Activated CD4-positive, alpha-beta T cell treated with anti-CD3 and anti-CD28 coated beads, Interleukin-2, amount 10 ng/mL, durations not matched to agents 24 days and 14 days (primary cell): Measurements from ENCODE around the gene COLGALT1. TPM values are rescaled to one million over a fixed set of nuclear protein-coding genes. Genes with fewer than 3 reads are reported as not detected.

Source experiments
- total RNA-seq: library from RNA; stranded (reverse); gene quantifications from 2 replicates; pipeline ENCODE4 v1.2.3, GENCODE V29; 2022

COLGALT1 gene
- total RNA-seq, 1 donor from 2014 or later = 103 TPM

Other genes with a start within 250 kb of the COLGALT1 start
- 101 and 103 TPM in 2 replicates for gene MRPL34, start 249.8 kb upstream of the COLGALT1 start, total RNA-seq
- gene DDA1, start 246.1 kb upstream of the COLGALT1 start, total RNA-seq = 37.9 and 38.2 TPM in 2 replicates
- 6.6 and 7.1 TPM in 2 replicates for gene ANO8, start 220.8 kb upstream of the COLGALT1 start, total RNA-seq
- gene GTPBP3, start 218.1 kb upstream of the COLGALT1 start, total RNA-seq = 69.9 and 70.3 TPM in 2 replicates
- not detected in 2 replicates for gene PLVAP, start 178.3 kb upstream of the COLGALT1 start, total RNA-seq
- 2.6 and 3.1 TPM in 2 replicates for gene CCDC194, start 161.5 kb upstream of the COLGALT1 start, total RNA-seq
- gene BST2, start 150.0 kb upstream of the COLGALT1 start, total RNA-seq = 151 and 153 TPM in 2 replicates
- gene MVB12A, start 135.6 kb upstream of the COLGALT1 start, total RNA-seq = 40.3 and 45.8 TPM in 2 replicates
- not detected in 2 replicates for gene TMEM221, start 107.0 kb upstream of the COLGALT1 start, total RNA-seq
- not detected in 2 replicates for gene NXNL1, start 94.7 kb upstream of the COLGALT1 start, total RNA-seq
- 1.8 and 2.5 TPM in 2 replicates for gene SLC27A1, start 85.1 kb upstream of the COLGALT1 start, total RNA-seq
- 64.8 and 73.7 TPM in 2 replicates for gene PGLS, start 44.0 kb upstream of the COLGALT1 start, total RNA-seq
- gene UNC13A, start 132.7 kb downstream of the COLGALT1 start, total RNA-seq = 0.02 TPM in 2 replicates
- 69.0 and 70.3 TPM in 2 replicates for gene MAP1S, start 163.8 kb downstream of the COLGALT1 start, total RNA-seq
- gene FCHO1, start 195.8 kb downstream of the COLGALT1 start, total RNA-seq = 91.9 and 96.2 TPM in 2 replicates
- not detected in 2 replicates for gene B3GNT3, start 239.5 kb downstream of the COLGALT1 start, total RNA-seq